Stimulated activated CD4-positive, alpha-beta T cell treated with anti-CD3 and anti-CD28 coated beads, Interleukin-1b, Interleukin-23, amount 100 ng/mL, for 48 hours (primary cell): ENCODE data around the gene MACROD2.

Experiments used
- DNase-seq: peaks from one replicate; pipeline ENCODE4 v3.0.0-alpha.2; 2020

Gene MACROD2

GRCh38 chr20:16078172-16078898 lies 2083.0 kb downstream of the MACROD2 start:
- no peak for DNase-seq

- no peak for DNase-seq
These were observed 2086.1 kb downstream of the MACROD2 start for GRCh38 chr20:16081421-16081820.

- no peak for DNase-seq
These were observed 2086.8 kb downstream of the MACROD2 start for GRCh38 chr20:16082051-16082550.

- DNase-seq = no peak
These were observed 2088.4 kb downstream of the MACROD2 start for GRCh38 chr20:16083639-16084280.

- no peak for DNase-seq
These were observed 2099.9 kb downstream of the MACROD2 start for GRCh38 chr20:16095226-16095625.

- DNase-seq = no peak
These were observed 2101.5 kb downstream of the MACROD2 start for GRCh38 chr20:16096756-16097326.

GRCh38 chr20:16097788-16098187 lies 2102.5 kb downstream of the MACROD2 start:
- no peak for DNase-seq

GRCh38 chr20:16098890-16099639 lies 2103.7 kb downstream of the MACROD2 start:
- DNase-seq = no peak

GRCh38 chr20:16100111-16100510 lies 2104.8 kb downstream of the MACROD2 start:
- DNase-seq = no peak

GRCh38 chr20:16100767-16101166 lies 2105.5 kb downstream of the MACROD2 start:
- DNase-seq = no peak
